HL-60 (cell line): Measurements from ENCODE around the gene FTHL17.

Experiments
- DNase-seq, 2 experiments: peaks; one replicate each; pipeline ENCODE4 v3.0.0-alpha.2; 2010 to 2020; ENCODE audit warnings: low read depth in 1 of 2, low spot score in 1 of 2
- H3K27ac ChIP-seq: fragments of 250-450 bp; sonication (Bioruptor Pico); replicated peaks from 2 replicates; pipeline ENCODE4 v1.5.1; 2020; ENCODE audit warnings: mild to moderate bottlenecking, moderate library complexity
- H3K27me3 ChIP-seq: fragments of 250-450 bp; sonication (Bioruptor Pico); 2 replicates; pipeline ENCODE4 v1.5.1; 2021; ENCODE audit warnings: mild to moderate bottlenecking, moderate library complexity; ENCODE audit not compliant: insufficient read depth, poor library complexity, severe bottlenecking
- H3K4me3 ChIP-seq: replicated peaks from 2 replicates; pipeline ENCODE4 v1.5.1; 2011; ENCODE audit warnings: mild to moderate bottlenecking, control low read depth, low read length; ENCODE audit not compliant: insufficient read depth
- GABPA ChIP-seq: IDR thresholded peaks from 2 replicates; pipeline ENCODE4 v1.6.1; 2012; ENCODE audit warnings: low read depth
- POLR2AphosphoS5 ChIP-seq: IDR thresholded peaks from 2 replicates; pipeline ENCODE4 v1.6.1; 2012; ENCODE audit warnings: low read depth
- SPI1 ChIP-seq: IDR thresholded peaks from 2 replicates; pipeline ENCODE4 v1.6.1; 2012; ENCODE audit warnings: low read depth, mild to moderate bottlenecking, borderline replicate concordance
- TF ChIP-seq, protein P1 (sequence below): IDR thresholded peaks from 2 replicates; pipeline ENCODE4 v1.6.1; 2012; ENCODE audit warnings: low read depth; ENCODE audit not compliant: insufficient replicate concordance
- TF ChIP-seq, protein P2 (sequence below): IDR thresholded peaks from one replicate; pipeline ENCODE4 v1.5.1; 2011; ENCODE audit warnings: low read length, control low read depth, inconsistent platforms; ENCODE audit not compliant: insufficient read depth

The FTHL17 gene

GRCh38 chrX:31070057-31070468 is 1.8 kb downstream of the FTHL17 start:
- Histone ChIP-seq H3K4me3 (no peak overlapping the region), H3K27me3 (no peaks in the 10 kb centered on the region), H3K27ac (no peak overlapping the region)
- TF ChIP-seq, protein P1, sequence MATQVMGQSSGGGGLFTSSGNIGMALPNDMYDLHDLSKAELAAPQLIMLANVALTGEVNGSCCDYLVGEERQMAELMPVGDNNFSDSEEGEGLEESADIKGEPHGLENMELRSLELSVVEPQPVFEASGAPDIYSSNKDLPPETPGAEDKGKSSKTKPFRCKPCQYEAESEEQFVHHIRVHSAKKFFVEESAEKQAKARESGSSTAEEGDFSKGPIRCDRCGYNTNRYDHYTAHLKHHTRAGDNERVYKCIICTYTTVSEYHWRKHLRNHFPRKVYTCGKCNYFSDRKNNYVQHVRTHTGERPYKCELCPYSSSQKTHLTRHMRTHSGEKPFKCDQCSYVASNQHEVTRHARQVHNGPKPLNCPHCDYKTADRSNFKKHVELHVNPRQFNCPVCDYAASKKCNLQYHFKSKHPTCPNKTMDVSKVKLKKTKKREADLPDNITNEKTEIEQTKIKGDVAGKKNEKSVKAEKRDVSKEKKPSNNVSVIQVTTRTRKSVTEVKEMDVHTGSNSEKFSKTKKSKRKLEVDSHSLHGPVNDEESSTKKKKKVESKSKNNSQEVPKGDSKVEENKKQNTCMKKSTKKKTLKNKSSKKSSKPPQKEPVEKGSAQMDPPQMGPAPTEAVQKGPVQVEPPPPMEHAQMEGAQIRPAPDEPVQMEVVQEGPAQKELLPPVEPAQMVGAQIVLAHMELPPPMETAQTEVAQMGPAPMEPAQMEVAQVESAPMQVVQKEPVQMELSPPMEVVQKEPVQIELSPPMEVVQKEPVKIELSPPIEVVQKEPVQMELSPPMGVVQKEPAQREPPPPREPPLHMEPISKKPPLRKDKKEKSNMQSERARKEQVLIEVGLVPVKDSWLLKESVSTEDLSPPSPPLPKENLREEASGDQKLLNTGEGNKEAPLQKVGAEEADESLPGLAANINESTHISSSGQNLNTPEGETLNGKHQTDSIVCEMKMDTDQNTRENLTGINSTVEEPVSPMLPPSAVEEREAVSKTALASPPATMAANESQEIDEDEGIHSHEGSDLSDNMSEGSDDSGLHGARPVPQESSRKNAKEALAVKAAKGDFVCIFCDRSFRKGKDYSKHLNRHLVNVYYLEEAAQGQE = no peak
- no peak for TF ChIP-seq POLR2AphosphoS5
- no peak for DNase-seq

GRCh38 chrX:31063114-31063513 is 8.7 kb downstream of the FTHL17 start:
- TF ChIP-seq, protein P2, sequence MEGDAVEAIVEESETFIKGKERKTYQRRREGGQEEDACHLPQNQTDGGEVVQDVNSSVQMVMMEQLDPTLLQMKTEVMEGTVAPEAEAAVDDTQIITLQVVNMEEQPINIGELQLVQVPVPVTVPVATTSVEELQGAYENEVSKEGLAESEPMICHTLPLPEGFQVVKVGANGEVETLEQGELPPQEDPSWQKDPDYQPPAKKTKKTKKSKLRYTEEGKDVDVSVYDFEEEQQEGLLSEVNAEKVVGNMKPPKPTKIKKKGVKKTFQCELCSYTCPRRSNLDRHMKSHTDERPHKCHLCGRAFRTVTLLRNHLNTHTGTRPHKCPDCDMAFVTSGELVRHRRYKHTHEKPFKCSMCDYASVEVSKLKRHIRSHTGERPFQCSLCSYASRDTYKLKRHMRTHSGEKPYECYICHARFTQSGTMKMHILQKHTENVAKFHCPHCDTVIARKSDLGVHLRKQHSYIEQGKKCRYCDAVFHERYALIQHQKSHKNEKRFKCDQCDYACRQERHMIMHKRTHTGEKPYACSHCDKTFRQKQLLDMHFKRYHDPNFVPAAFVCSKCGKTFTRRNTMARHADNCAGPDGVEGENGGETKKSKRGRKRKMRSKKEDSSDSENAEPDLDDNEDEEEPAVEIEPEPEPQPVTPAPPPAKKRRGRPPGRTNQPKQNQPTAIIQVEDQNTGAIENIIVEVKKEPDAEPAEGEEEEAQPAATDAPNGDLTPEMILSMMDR = no peak
- TF ChIP-seq GABPA = no peak
- TF ChIP-seq, protein P1 = no peak
- H3K27ac ChIP-seq = no peak overlapping the region
- no peaks in the 10 kb centered on the region for H3K27me3 ChIP-seq
- no peak overlapping the region for H3K4me3 ChIP-seq
- DNase-seq = no peak

DNA sequence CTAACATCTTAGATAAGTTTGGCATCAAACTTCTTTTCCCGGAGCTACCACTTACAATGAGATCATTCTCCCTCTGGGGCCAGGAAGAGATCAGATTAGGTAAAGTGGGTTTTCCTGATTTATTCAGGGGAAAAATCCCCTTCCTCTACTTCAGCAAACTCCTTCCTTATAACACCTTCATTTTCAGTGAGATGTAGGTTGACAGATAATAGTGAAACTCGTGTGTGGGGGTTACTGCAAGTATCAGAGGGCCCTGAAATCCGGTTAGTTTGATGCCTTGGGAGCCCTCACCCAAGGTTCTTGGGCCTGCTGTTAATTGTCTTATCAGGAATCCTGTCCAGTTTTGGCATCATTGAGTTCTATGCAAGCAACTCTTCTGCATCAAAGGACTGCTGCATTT is 10.8 kb downstream of the FTHL17 start:
- H3K4me3 ChIP-seq = no peak overlapping the region
- no peak for DNase-seq
- no peaks in the 10 kb centered on the region for H3K27me3 ChIP-seq
- TF ChIP-seq SPI1 (no peak), GABPA (no peak), POLR2AphosphoS5 (no peak)
- TF ChIP-seq, protein P1 = no peak
- TF ChIP-seq, protein P2 = no peak
- H3K27ac ChIP-seq = no peak overlapping the region

- DNase-seq = no peak
- no peak for TF ChIP-seq GABPA
- TF ChIP-seq, protein P2 = no peak
- no peak for TF ChIP-seq SPI1
- no peak for TF ChIP-seq POLR2AphosphoS5
- TF ChIP-seq, protein P1 = no peak
- H3K4me3 ChIP-seq = no peak overlapping the region
- H3K27ac ChIP-seq = no peak overlapping the region
- no peaks in the 10 kb centered on the region for H3K27me3 ChIP-seq
Observed at GRCh38 chrX:31060016-31060415, 11.8 kb downstream of the FTHL17 start.
